Measurements from ENCODE around the gene CDC42. TPM values are rescaled to one million over a fixed set of nuclear protein-coding genes. Genes with fewer than 3 reads are reported as not detected.
A peak's percentile ranks its signal among the peaks of the same experiment; 100 is the strongest.

CDC42 gene
- total and polyA plus RNA-seq, 9 of the 15 experiments (the other 6 are each of a cell fraction or from before 2014, with no cell fraction given): 186 to 398 (median 325) TPM

DNA sequence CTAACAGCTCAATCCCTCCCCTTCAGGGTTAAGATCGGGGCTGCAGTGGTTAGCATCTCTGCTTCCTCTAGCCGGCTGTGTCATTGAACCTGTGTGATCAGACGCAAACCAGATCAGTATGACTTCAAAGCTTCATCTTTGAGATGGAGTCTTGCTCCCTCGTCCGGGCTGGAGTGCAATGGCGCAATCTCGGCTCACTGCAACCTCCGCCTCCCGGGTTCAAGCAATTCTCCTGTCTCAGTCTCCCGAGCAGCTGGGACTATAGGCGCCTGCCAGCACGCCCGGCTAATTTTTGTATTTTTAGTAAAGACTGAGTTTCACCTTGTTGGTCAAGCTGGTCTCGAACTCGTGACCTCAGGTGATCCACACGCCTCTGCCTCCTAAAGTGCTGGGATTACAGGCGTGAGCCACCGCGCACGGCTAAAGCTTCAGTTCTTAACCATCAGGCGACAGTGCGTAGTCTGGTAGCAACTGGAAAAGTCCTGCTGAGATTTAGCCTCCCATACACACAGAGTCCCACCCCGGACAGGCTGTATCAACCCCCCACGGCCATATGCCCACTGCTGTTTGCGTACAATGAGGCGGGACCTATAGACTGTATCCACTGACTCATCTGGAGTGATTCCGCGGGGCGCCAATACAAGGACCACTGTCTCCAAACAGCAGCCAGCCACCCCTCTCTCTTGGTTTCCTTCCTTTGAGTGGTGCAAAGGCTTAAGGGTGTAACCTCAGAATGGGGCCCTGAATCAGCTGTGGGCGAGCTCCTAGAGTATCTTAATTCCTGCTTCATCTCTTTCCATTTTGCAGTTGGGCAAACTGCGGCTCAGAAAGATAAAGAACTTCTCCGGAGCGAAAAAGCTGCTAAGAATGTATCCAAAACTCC lies 27.8 kb upstream of the CDC42 start (continued):
- TF ChIP-seq, protein P1, sequence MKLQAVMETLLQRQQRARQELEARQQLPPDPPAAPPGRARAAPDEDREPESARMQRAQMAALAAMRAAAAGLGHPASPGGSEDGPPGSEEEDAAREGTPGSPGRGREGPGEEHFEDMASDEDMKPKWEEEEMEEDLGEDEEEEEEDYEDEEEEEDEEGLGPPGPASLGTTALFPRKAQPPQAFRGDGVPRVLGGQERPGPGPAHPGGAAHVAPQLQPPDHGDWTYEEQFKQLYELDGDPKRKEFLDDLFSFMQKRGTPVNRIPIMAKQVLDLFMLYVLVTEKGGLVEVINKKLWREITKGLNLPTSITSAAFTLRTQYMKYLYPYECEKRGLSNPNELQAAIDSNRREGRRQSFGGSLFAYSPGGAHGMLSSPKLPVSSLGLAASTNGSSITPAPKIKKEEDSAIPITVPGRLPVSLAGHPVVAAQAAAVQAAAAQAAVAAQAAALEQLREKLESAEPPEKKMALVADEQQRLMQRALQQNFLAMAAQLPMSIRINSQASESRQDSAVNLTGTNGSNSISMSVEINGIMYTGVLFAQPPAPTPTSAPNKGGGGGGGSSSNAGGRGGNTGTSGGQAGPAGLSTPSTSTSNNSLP (IDR thresholded peaks at IDR 0.05; ENCODE audit: borderline replicate concordance, low read depth, low read length): no peak
- TF ChIP-seq NELFE (IDR thresholded peaks at IDR 0.05; ENCODE audit: insufficient read depth, insufficient read length): no peak
- TF ChIP-seq, protein P2, sequence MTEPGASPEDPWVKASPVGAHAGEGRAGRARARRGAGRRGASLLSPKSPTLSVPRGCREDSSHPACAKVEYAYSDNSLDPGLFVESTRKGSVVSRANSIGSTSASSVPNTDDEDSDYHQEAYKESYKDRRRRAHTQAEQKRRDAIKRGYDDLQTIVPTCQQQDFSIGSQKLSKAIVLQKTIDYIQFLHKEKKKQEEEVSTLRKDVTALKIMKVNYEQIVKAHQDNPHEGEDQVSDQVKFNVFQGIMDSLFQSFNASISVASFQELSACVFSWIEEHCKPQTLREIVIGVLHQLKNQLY (CRISPR knock-in tag; conservative IDR thresholded peaks at IDR 0.05): no peak
- no peak for TF ChIP-seq TEAD4 (IDR thresholded peaks at IDR 0.05; ENCODE audit: low read length)
- TF ChIP-seq TEAD4 (CRISPR knock-in tag; IDR thresholded peaks at IDR 0.05; ENCODE audit: borderline replicate concordance): peak; percentile 24; the same call in 1 of the 2 replicates
- no peak for TF ChIP-seq ATF1 (CRISPR knock-in tag; IDR thresholded peaks at IDR 0.05)
- 0 out of 2 replicates have a peak, but pooled peaks have one; percentile 16 for TF ChIP-seq ATF1 (tag; IDR thresholded peaks at IDR 0.05)
- TF ChIP-seq, protein P3, sequence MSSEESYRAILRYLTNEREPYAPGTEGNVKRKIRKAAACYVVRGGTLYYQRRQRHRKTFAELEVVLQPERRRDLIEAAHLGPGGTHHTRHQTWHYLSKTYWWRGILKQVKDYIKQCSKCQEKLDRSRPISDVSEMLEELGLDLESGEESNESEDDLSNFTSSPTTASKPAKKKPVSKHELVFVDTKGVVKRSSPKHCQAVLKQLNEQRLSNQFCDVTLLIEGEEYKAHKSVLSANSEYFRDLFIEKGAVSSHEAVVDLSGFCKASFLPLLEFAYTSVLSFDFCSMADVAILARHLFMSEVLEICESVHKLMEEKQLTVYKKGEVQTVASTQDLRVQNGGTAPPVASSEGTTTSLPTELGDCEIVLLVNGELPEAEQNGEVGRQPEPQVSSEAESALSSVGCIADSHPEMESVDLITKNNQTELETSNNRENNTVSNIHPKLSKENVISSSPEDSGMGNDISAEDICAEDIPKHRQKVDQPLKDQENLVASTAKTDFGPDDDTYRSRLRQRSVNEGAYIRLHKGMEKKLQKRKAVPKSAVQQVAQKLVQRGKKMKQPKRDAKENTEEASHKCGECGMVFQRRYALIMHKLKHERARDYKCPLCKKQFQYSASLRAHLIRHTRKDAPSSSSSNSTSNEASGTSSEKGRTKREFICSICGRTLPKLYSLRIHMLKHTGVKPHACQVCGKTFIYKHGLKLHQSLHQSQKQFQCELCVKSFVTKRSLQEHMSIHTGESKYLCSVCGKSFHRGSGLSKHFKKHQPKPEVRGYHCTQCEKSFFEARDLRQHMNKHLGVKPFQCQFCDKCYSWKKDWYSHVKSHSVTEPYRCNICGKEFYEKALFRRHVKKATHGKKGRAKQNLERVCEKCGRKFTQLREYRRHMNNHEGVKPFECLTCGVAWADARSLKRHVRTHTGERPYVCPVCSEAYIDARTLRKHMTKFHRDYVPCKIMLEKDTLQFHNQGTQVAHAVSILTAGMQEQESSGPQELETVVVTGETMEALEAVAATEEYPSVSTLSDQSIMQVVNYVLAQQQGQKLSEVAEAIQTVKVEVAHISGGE (CRISPR knock-in tag; IDR thresholded peaks at IDR 0.05): peak in 1 of 3 experiments; percentile 85; a peak in 2 of 6 replicates
